ENCODE measurements around the gene ERBB3.

DNA sequence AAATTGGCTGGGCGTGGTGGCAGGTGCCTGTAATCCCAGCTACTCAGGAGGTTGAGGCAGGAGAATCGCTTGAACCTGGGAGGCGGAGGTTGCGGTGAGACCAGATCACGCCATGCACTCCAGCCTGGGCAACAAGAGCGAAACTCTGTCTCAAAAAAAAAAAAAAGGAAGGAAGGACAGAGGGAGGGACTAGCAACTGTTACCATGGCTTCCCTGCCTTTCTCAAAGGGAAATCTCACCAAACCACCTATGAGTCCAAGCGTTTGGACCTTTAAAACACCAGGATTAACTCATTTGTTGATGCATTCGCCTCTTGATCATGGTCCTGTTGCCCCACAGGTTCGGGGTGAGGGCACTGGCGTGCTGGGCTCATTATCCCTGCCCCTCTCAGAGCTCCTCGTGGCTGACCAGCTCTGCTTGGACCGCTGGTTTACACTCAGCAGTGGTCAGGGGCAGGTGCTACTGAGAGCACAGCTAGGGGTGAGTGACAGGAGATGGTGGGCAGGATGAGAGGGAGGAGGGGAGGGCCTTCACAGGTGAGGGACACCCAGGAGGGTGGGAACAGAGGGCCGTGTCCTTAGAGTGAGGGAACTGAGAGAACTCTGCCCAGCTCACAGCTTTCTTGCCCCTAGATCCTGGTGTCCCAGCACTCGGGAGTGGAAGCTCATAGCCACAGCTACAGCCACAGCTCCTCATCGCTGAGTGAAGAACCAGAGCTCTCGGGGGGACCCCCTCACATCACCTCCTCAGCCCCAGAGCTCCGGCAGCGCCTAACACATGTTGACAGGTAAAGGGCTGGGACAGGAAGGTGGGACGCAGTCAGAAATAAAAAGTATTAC lies 62.2 kb downstream of the ERBB3 start:
- TF ChIP-seq, protein P1, sequence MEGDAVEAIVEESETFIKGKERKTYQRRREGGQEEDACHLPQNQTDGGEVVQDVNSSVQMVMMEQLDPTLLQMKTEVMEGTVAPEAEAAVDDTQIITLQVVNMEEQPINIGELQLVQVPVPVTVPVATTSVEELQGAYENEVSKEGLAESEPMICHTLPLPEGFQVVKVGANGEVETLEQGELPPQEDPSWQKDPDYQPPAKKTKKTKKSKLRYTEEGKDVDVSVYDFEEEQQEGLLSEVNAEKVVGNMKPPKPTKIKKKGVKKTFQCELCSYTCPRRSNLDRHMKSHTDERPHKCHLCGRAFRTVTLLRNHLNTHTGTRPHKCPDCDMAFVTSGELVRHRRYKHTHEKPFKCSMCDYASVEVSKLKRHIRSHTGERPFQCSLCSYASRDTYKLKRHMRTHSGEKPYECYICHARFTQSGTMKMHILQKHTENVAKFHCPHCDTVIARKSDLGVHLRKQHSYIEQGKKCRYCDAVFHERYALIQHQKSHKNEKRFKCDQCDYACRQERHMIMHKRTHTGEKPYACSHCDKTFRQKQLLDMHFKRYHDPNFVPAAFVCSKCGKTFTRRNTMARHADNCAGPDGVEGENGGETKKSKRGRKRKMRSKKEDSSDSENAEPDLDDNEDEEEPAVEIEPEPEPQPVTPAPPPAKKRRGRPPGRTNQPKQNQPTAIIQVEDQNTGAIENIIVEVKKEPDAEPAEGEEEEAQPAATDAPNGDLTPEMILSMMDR (IDR thresholded peaks at IDR 0.05; ENCODE audit: borderline replicate concordance, extremely low read depth, low read length, poor library complexity, severe bottlenecking), result no peak
- no peak for TF ChIP-seq EZH2 (IDR thresholded peaks at IDR 0.05; ENCODE audit: borderline replicate concordance, low read depth, low read length, severe bottlenecking)
